IPS DF 4.7 (cell line): ENCODE measurements around the gene ALG2.
"Not testable (repeated sequence)": the region's sequence is repeated elsewhere in the genome, so short reads cannot be mapped to it uniquely, and the experiment has no call there.

Experiments
- DNase-seq: peaks from one replicate; pipeline ENCODE4 v3.0.0-alpha.2; 2013; ENCODE audit warnings: low spot score; ENCODE audit errors: extremely low read depth

ALG2 gene

DNA sequence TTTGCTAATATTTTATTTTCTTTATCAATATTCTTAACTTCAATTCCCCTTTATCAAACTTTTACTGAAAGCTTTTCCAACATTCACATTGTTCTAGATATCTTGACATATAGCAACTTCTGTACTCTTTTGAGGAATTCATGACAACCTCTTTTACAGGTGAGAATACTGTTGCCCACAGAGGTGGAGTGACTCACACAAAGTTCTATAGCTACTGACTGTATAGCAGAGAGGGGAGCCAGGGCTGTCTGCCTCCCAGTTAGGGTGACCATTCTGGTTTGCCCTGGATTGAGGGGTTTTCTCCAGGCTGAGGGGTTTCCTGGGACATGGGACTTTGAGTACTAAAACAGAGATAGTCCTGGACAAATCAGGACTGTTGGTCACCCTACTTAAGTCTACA is 16.6 kb upstream of the ALG2 start:
- DNase-seq: no peak

DNA sequence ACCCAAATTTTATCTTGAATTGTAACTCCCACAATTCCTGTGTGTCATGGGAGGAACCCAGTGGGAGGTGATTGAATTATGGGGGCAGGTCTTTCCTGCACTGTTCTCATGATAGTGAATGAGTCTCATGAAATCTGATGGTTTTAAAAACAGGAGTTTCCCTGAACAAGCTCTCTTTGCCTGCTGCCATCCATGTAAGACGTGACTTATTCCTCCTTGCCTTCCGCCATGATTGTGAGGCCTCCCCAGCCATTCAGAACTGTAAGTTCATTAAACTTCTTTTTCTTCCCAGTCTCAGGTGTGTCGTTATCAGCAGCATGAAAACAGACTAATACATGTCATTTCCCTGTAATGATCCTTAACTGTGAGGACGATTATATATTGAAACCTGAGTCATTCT is 16.1 kb upstream of the ALG2 start:
- not testable (repeated sequence) for DNase-seq

DNA sequence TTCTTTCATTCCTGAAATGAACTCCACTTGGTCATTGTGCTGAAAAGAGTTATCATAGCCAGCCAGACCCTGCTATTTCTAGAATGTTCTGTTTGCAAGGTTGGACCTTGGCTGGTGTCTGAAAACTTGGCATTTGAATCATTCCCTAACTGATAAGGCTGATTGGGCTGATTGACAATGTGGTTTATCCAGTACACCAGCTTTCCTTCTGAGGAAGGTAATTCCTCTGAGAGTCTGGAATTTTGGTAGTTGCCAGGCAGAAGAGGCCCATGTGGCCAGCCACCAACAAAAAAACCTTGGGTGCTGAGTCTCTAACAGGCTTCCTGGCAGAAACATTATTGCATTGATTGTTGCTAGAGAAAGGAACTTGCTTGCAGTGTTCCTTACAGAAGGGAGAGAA is 15.6 kb upstream of the ALG2 start:
- no peak for DNase-seq

DNA sequence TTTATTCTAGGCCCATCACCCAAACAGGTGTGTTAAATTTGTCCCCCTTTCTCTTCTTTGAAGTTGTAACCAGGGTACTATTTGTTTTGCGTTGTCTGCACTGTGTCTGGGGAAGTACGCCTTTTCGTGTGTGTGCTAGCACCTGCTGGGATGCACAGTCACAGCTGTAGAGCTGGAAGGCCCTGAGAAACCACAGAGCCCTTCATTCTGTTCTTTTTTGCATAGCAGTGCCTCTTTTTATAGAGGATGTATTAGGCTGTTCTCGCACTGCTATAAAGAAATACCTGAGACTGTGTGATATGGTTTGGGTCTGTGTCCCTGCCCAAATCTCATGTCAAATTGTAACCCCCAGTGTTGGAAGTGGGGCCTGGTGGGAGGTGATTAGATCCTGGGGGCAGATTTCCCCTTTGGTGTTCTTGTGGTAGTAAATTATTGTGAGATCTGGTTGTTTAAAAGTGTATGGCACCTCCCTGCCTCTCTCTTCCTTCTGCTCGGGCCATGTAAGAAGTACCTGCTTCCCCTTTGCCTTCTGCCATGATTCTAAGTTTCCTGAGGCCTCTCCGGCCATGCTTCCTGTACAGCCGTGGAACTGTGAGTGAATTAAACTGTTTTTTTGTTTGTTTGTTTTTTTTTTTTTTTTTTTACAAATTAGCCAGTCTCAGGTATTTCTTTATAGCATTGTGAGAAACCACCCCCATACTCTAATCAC is 14.3 kb upstream of the ALG2 start:
- DNase-seq: no peak

DNA sequence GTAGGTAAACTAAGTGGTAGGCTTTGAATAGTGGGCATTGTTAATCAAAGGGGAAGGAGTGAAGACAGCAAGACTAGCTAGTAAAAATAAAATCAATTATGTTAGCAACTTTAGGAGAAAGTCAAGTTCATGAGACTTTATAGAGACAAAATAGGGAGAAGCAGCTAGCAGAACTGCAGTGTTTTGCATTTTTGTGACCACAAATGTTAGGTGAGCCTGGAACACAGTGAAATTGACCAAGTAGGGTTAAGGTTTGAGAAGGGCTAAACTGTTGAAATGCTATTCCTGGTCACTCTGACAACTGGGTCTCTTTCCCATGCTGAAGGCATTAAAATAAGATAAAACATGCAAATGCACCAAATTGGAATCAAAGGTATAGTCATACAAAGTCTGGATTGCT is 13.3 kb upstream of the ALG2 start:
- DNase-seq: no peak

DNA sequence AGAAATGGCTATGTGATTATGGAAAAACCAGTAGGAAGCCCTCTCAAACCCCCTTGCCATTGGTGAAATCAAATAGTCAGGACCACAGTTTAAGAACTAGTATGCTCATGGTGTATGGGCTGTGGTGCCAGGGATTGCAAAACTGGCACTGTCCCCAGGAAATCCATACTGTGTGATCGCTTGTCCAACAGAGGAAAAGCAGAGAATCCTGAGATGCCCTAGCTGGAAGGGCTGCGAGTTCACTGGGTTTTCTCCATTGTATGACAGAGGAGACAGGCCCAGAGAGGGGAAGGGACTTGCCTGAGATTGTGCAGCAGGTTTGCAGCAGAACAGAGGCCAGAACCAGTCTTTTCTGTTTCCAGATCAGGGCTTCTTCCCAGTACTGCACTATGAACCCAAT is 12.9 kb upstream of the ALG2 start:
- no peak for DNase-seq

DNA sequence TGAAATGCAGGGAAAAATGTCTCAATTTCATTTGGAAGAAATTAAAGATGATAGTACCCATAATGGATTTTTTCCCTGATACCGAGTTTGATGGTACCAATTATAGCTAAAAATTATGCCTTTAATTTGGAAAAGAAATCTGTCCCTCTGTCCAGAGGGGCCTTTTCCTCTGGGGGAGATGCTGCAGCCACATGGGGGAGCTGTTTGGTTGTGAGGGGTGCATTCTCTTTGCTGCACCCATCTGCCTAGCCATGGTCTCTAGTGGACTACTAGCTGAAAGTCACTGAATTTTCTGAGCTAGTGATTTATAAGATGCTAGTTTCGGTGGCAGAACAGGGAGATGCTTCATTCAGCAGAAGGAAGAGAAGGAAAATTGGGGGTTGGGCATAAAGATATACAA is 10.0 kb upstream of the ALG2 start:
- no peak for DNase-seq

DNA sequence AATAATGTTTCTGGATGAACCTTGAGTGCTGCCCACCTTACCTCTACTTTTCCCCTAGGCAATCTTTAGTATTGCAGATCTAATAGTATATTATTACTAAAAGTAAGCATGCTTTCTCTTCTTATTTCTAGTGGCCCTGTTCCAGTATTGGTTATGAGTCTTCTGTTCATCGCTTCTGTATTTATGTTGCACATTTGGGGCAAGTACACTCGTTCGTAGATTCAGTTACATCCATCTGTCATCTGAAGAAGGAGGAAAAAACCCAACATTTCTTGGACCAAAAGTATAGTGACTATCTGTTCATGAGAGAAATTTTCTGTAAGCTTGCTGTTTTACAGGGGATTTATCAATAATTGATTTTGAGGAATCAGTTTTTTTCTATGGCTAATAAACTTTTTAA is 8.5 kb upstream of the ALG2 start:
- DNase-seq: no peak

DNA sequence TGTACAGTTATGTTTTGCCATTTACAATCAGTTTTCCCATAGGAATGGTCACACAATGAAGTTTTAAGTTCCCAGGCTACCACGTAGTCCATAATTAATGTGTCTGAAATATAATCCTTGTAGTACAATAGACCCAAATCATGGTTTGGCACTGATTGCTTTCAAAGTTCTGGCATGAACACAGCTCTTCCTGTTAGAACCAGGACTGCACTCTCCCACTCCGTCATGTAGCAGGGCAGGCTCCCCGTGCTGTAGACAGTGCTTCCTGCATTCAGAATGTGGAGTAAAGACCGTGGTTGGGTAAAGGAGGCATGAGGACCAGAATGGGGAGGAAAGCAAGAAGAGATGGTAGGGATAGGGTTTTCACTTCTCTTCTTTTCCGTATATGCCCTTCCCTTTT is 4.3 kb upstream of the ALG2 start:
- DNase-seq: no peak

DNA sequence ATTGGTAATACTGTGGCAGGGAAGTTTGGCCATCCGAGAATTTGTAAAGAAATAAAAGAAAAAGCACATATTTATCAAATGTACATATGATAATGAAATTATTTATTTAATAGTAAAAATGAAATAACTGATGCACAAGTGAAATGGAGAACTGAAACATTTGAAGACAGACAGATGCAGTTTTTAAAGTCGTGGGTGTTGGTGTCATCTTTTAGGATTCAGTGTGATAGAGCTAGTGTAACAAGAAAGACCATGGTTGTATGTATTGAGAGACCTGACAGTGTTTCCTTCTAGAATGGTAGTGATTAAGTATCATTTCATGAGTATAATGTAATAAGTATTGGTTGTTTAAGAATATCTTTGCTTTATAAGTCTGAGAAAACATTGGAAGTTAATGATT is 2.7 kb upstream of the ALG2 start:
- no peak for DNase-seq

DNA sequence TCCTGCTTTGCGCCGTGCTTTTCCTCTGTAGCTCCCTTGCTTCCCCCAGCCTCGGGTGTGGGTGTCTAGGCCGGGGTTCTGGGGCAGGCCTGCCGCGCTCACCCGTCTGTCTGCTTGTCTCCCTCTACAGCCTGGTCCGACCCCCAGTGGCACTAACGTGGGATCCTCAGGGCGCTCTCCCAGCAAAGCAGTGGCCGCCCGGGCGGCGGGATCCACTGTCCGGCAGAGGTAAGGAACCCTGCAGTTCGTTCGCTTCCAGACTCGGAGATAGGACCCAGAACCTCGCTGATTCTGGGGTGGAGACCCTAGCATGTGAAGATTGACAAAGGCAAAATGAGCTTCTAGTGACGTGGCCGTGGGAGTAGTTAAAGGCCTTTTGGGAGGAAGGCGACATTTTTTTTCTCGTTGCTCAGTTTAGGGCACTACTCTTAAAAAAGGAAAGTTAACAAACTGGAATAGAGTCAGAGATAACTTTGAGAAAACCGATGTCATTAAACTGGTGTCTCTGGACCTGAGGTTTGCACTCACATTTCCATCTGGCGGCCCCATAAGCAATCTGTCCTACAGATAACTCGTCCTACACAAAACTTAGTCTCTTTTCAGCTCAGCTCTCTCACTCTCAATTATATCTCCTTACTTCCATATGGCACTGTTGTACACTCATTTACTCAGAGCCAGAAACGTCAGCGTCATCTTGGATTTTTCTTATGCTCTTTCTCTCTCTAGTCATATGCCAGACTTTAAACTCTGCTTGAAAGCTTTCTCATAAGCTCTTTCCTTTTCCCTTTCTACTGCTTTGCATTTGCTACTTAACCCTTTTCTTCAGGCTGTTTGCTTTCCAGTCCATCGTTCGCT is 901 bp upstream of the ALG2 start:
- no peak for DNase-seq

DNA sequence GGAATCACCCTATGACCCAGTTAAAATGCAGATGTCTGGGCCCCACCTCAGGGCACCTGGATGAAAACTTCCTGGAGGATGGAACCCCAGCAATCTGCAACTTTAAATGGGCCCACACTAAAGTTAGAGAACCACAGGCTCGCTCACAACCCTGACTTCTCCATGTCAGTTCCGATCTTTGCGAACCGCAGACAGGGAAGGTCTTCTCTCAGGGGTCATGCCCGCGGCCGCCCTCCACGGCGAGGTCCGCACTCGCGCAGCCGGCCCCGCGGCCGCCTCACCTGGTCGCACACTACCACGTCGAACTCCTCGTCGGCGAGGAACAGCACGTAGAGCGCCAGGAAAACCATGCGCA is 499 bp downstream of the ALG2 start:
- DNase-seq: no peak

DNA sequence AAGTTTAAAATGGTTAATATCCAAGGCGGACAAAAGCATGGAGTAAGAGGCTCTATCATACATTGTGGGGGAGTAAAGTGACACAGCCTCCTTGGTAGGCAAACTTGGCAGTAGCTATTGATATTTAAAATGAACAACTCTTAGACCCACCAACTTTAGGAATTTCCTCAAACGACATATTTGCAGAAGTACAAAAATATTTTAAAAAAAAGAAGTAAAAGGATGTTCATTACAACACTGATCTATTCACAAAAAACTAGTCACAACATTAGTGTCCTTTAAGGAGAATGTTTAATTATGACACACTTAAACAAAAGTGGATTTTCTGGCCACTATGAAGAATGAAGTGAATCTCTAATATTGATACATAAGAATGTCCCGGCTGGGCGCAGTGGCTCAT is 1.7 kb downstream of the ALG2 start:
- no peak for DNase-seq

DNA sequence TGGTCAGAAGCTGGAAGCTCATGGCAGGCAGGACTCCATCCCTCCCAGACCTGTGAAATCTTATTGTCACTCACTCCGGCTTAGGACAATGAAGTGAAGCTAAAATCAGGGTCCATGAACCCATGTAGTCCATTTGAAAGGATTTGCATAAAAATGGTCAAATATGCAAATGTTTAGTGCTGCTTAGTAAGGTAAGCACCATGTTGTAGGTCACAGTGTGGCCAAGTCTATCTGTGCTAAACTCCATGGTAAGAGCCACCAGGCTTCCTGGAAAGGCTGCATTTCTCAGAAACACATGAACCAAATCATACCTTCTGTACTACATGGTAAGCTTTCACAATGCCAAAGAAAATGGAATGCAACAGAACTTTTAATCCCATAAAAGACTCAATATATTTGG is 5.7 kb downstream of the ALG2 start:
- no peak for DNase-seq

DNA sequence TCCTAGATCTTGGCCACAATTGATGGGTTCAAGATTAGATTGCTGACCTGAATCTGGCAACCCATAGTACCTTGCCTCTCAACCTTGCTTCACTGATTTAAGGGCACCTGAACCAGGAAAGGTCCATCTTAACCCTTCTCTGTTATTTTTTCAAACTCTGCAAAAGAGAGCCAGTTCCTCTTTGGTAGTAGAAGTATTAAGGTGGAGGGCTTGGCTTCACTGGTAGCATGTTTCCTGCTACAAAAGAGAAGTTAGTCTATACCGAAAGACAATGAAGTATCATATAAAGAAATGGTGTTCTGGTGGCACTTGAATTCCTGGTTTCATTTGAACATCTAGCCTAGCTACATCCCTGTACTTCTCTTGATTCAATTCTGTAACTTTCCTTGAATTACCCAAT is 8.5 kb downstream of the ALG2 start:
- no peak for DNase-seq

DNA sequence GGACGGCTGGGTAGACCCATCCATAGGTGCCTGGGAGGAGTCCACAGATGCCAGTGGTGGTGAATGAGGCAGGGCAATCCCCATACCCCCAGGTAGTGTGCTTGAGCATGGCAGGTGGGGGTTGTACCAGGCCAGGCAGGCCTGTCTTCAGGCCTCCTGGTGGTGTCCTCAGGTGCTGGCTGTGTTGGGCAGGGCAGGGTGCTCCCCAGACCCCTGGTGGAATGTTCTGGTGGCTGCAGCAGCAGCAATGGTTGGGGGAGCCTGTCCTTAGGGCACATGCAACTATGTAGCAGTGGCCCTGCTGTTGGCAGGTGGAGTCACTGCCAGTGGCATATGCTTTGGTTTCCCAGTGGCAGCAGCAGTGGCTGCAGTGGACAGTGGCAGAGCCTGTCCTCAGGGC is 10.0 kb downstream of the ALG2 start:
- DNase-seq: no peak

DNA sequence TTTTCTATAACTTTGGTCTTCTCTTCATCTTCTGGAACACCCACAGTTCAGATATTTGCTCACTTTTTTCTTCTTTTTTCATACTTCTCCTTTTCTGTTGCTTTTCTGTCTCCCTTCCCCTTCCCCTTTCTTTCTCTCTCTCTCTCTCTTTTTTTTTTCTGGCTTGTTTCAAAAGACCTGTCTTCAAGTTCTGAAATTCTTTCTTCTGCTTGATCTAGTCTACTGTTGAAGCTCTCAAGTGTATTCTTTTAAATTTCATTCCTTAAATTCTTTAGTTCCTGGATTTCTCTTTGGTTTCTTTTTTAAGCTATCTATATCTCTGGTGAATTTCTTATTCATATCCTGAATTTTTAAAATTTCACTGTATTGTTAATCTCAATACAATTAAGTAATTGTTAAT is 11.2 kb downstream of the ALG2 start:
- DNase-seq: no peak

DNA sequence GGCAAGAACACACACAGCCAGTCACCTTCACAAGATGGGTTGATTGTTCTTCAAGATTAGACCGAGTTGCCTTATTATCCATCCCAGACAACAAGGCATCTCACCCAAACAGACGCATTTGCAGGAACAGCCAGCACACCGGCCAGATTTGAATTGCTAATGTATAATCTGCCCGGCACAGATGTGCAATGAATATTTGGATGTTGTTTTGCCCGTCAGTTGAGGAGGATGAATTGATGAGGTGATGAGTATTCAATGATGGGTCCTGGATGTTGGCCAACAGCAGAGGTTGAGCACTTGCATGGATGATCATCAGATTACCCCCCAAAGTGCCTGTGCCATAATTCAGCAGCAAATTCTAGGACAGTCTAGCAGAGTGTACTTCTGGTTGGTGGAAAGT is 20.1 kb downstream of the ALG2 start:
- DNase-seq: no peak

DNA sequence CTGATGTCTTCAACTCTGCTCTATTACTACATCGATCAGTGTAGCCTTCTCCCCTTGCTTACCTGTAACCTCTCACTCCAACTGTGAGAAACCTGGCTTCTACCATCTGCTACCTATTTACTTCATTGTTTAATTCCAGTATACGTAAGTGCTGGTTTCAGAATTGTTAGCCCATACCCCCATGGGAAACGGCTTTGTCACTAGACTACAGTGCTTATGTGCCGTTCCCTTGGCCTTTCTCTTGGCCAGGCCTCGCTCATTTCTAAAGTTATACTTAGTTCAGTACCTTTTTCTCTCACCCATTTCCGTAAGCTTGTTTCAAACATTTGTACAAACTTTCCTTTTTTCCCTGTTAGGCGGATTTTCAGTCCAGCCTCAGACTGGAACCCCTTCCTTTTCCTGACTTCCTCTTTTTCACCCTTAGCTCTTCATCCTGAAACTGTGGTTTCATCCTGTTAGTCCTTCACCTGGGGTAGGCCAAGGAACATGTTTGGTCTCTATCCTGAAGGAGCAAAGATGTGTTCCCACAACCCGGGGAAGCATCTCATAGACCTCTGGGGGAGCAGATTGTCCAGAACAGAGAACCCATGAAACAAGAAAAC is 21.7 kb downstream of the ALG2 start:
- DNase-seq: no peak

DNA sequence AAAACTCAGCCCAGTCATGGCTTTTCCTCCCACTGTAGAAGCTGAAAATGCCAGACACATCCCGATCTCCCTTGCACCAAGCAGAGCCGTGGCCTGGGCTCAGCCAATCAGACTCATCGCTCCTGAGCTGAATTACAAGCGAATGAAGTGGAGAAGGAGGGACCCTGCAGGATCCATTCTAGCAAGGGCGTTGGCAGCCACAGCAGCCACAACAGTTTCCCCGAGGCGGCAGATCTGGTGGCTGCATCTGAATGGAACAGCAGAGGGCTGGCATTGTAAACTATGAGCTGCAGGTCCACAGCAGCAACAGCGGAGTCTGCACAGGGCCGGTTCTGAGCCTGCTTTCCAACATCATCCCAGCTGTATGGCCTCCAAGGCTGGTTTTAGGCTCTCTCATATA is 23.8 kb downstream of the ALG2 start:
- DNase-seq: no peak

DNA sequence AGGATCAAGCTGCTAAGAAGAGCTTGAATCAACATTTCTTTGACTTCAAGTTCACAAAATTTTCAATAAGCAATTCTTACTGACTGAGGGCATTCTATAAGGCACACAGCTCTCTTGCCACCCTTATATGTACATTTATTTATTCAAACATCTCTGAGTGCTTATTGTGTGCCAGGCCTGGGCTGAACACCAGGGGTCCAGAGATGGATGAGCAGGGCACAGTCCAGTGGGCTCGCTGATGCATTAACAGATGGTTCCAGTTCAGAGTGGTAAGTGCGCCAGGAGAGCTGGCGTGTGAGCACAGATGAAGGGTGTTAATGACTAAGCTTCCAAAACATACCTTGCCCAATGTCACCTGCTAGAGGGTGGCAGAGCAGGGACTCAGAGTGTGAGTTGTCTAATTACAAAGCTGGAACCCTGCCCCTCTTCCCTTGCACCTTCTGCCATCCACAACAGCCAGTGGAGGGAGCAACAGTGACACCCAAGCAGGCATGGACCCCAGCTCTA is 24.6 kb downstream of the ALG2 start:
- no peak for DNase-seq

DNA sequence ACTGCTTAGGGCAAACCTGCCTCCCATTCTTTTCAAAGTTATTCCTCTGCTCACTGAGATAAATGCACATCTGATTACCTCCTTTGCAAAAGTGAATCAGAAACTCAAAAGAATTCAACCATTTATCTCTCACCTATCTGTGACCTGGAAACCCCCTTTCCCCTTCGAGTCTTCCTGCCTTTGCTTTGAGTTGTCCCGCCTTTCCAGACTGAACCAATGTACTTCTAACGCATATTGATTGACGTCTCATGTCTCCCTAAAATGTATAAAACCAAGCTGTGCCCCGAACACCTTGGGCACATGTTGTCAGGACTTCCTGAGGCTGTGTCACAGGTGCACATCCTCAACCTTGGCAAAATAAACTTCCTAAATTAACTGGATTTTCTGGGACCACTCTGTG is 25.3 kb downstream of the ALG2 start:
- not testable (repeated sequence) for DNase-seq

DNA sequence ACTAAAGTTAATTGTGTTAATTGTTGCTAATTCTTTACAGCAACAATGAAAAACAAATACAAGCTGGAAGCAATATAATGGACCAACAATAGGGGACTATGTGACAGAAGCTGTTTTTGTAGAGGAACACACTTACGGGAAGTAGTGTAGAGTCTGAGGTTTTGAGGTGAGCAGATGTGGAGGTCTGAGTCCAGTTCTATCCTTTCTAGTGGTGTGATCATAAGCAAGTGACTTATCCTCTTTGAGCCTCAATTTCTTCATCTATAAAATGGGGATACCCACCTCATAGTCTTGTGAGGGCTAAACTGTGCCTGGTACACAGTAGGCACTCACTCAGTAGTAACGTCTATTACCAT is 28.3 kb downstream of the ALG2 start:
- no peak for DNase-seq
